K562 (cell line): ENCODE data around the gene TM7SF2. TPM values are rescaled to one million over a fixed set of nuclear protein-coding genes. Genes with fewer than 3 reads are reported as not detected.

ENCODE experiments used
- ID3 ChIP-seq, 2 experiments: fragments of 250-450 bp in 1 of 2; fragments of 450-650 bp in 1 of 2; sonication (Bioruptor Pico) in 1 of 2; IDR thresholded peaks; 2 replicates each; pipeline versions ENCODE4 v1.6.1 to v1.8.0; 2016 to 2021; ENCODE audit warnings: mild to moderate bottlenecking in 2 of 2, moderate library complexity in 2 of 2, missing compliant biosample characterization in 1 of 2, missing genetic modification characterization in 1 of 2
- KDM5B ChIP-seq: fragments of 200-600 bp; sonication (generic); IDR thresholded peaks from 2 replicates; pipeline ENCODE4 v1.6.1; 2012; ENCODE audit warnings: low read depth, mild to moderate bottlenecking, moderate library complexity, low read length, control low read depth, inconsistent platforms; ENCODE audit not compliant: insufficient replicate concordance
- LCOR ChIP-seq: sonication (generic); formaldehyde crosslinking; IDR thresholded peaks from 2 replicates; pipeline ENCODE4 v1.8.0; 2022; ENCODE audit warnings: mild to moderate bottlenecking, missing genetic modification reagents
- MGA ChIP-seq: fragments of 450-650 bp; IDR thresholded peaks from 2 replicates; pipeline ENCODE4 v1.6.1; 2016; ENCODE audit warnings: mild to moderate bottlenecking, moderate library complexity
- NKRF ChIP-seq: fragments of 450-650 bp; IDR thresholded peaks from 2 replicates; pipeline ENCODE4 v1.6.1; 2016; ENCODE audit warnings: borderline replicate concordance
- RBM25 ChIP-seq: fragments of 200-400 bp; formaldehyde crosslinking; IDR thresholded peaks from 2 replicates; pipeline ENCODE4 v1.6.1; 2018; ENCODE audit warnings: low read length, low read depth, moderate library complexity; ENCODE audit not compliant: severe bottlenecking
- SIN3A ChIP-seq, 2 experiments: fragments of 150-350 bp in 1 of 2; IDR thresholded peaks; 2 replicates each; pipeline ENCODE4 v1.6.1; 2011 to 2016; ENCODE audit warnings: borderline replicate concordance in 2 of 2, low read depth in 2 of 2, low read length in 2 of 2, mild to moderate bottlenecking in 2 of 2, moderate library complexity in 2 of 2; ENCODE audit not compliant: control insufficient read depth in 1 of 2
- SMC3 ChIP-seq: conservative IDR thresholded peaks from 2 replicates; pipeline ENCODE4 v1.6.1; 2011; ENCODE audit warnings: low read depth, low read length, improper control_type of control experiment; ENCODE audit not compliant: insufficient read depth
- U2AF1 ChIP-seq: fragments of 200-400 bp; formaldehyde crosslinking; optimal IDR thresholded peaks from 2 replicates; pipeline ENCODE3; 2017; ENCODE audit warnings: mild to moderate bottlenecking, low read depth, low read length, moderate library complexity
- ZNF511 ChIP-seq: sonication (generic); formaldehyde crosslinking; IDR thresholded peaks from 2 replicates; pipeline ENCODE4 v1.8.0; 2022; ENCODE audit warnings: mild to moderate bottlenecking, missing genetic modification reagents
- polyA plus RNA-seq, 8 experiments: library from polyadenylated mRNA; depleted of rRNA in 4 of 8; stranded (reverse) in 5 of 8; unstranded in 3 of 8; fragments of >200 nt; fragmentation: Nextera tagmentation in 2 of 8; fragmentation: Illumina TruSeq in 1 of 8; extraction: Ambion mirVana in 2 of 8; extraction: Trizol in 1 of 8; gene quantifications; 2 replicates each; pipeline versions ENCODE4 v1.2.1 to v1.2.3, GENCODE V29; 2011 to 2014; ENCODE audit warnings: inconsistent platforms in 1 of 8, missing spikeins in 1 of 8
- total RNA-seq, 7 experiments: library from RNA; depleted of rRNA in 6 of 7; stranded (reverse); fragments of >200 nt in 6 of 7; fragmentation: Illumina TruSeq in 2 of 7; extraction: Trizol in 2 of 7; gene quantifications; 2 replicates each; pipeline versions ENCODE4 v1.2.1 to v1.2.3, GENCODE V29; 2011 to 2021; ENCODE audit warnings: low replicate concordance in 1 of 7

Gene TM7SF2
- total and polyA plus RNA-seq, 9 of the 15 experiments (the other 6 are each of a cell fraction or from before 2014, with no cell fraction given) = 1.2 to 22.0 (median 14.3) TPM

- TF ChIP-seq MGA (peak; percentile 82), U2AF1 (no peak), ID3 (CRISPR knock-in tag; IDR thresholded peaks at IDR 0.05) (no peak), ID3 (tag; IDR thresholded peaks at IDR 0.05) (0 out of 2 replicates have a peak, but pooled peaks have one; percentile 34), ZNF511 (CRISPR knock-in tag) (peak; percentile 63; the same call in 1 of the 2 replicates), KDM5B (peak; percentile 77), SMC3 (0 out of 2 replicates have a peak, but pooled peaks have one; percentile 1), RBM25 (peak; percentile 89), SIN3A (IDR thresholded peaks at IDR 0.05; ENCODE audit: borderline replicate concordance in 2 of 2, control insufficient read depth in 1 of 2, low read depth in 2 of 2, low read length in 2 of 2) (peak in 1 of 2 experiments; percentile 22; a peak in 1 of 4 replicates), LCOR (CRISPR knock-in tag) (peak; percentile 77; the same call in 1 of the 2 replicates), NKRF (peak; percentile 50; the same call in 1 of the 2 replicates)
Measured at GRCh38 chr11:65134952-65135632, 23.4 kb downstream of the TM7SF2 start (continued).
